Stimulated activated CD4-positive, alpha-beta T cell treated with anti-CD3 and anti-CD28 coated beads, Interleukin-15, amount 100 ng/mL, for 1 hour (primary cell): ENCODE measurements around the gene APC.
A peak's percentile ranks its signal among the peaks of the same experiment; 100 is the strongest.

Source experiments
- DNase-seq, 2 donors: peaks; one replicate each; pipeline ENCODE4 v3.0.0-alpha.2; 2020; ENCODE audit warnings: low read depth in 1 of 2, low spot score in 1 of 2

The APC gene

DNA sequence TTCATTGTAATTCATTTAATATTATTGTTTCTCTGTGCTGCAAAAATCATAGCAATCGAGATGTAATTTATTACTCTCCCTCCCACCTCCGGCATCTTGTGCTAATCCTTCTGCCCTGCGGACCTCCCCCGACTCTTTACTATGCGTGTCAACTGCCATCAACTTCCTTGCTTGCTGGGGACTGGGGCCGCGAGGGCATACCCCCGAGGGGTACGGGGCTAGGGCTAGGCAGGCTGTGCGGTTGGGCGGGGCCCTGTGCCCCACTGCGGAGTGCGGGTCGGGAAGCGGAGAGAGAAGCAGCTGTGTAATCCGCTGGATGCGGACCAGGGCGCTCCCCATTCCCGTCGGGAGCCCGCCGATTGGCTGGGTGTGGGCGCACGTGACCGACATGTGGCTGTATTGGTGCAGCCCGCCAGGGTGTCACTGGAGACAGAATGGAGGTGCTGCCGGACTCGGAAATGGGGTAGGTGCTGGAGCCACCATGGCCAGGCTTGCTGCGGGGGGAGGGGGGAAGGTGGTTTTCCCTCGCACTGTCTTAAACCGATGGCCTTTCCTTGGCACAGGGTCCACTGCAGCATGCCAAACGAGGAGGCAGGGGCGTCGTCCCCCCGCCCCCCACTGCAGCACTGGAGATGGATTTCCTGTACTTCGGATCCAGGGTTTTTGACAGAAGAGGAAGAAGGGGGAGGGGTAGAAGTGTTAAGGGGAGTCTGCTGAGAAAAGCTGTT, at the start of gene APC:
Gene APC (plus strand): TSS at position 423 of the 728 bp plus-strand sequence. CDS start 17,006 bp downstream, outside the sequence.
- peak; percentile 47 to 63 for DNase-seq

DNA sequence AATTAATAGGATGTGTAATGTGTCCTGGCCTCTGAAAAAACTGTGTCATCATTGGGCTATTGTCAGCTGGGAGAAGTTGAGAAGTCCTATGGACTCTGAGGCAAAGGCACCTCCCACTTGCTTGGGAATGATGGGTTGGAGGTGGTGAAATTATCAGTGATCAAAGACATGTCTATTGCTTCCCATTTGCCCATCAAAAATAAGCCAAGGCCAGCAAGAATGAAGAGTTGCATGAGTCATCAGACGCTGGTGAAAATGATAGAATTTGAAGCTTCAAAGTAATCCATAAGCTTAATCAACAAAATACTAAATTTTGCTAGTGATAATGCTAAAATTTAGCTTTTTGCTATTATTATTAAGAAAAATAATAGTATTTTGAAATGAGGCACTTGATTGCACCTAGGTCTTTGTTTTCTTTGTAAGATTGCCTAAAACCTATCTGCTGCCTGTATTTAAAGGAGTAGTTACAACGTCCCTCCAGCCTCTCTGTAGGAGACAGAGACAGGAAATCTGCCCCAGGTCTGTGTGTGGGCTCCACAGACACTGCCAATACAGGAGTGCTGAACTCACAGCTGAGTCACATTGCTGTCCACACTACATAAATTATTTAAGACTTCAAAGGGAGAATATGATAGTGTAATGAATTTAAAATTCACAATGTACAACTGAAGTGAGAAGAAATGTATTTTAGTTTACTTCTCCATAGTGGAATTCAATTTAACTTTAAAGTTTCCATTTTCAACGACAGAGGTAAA, 48.4 kb upstream of the APC start:
- DNase-seq: no peak

DNA sequence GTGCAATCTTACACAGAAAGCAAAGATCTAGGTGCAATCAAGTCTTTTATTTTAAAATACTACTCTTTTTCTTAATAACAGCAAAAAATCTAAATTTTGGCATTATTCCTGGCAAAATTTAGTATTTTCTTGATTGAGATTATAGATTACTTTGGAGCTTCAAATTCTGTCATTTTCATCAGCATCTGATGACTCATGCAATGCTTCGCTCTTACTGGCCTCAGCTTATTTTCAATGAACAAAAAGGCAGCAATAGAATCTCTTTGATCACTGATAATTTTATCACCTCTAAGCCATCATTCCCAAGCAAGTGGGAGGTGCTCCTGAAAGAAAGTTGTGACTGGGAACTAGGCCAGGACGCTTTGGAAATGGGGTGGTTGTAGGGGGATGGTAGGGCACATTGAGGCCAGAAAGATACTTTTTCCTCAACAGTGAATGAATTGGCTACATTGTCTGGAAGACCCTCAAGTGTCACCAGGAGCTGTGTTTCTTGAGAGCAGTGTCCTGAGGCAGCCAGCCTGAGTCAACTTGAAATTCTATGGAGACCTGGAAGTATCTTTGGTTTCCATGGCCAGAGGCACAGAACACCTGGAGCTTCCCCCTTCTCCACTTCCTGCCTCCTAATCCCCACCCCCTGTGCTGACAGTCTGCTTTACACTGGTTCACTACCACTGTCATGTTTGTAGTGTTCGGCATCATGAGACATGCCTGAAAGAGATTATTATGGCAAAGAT, 46.9 kb upstream of the APC start:
- DNase-seq: no peak

DNA sequence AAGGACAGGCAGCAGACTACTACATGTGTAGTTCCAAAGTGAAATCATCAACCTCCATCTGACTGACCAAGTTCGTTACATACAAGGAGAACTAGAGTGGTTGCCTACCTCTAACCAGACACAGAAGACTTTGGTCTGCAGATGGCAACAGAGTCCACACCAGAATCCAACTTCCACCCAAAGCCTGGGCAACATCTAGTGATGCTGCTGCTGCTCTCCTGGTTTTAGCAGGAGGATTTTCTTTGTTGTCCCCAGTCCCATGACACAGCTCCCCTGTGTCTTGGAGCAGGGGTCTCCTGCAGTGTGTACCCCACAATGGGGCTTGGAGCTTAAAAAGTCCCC, 46.4 kb upstream of the APC start:
- no peak for DNase-seq

DNA sequence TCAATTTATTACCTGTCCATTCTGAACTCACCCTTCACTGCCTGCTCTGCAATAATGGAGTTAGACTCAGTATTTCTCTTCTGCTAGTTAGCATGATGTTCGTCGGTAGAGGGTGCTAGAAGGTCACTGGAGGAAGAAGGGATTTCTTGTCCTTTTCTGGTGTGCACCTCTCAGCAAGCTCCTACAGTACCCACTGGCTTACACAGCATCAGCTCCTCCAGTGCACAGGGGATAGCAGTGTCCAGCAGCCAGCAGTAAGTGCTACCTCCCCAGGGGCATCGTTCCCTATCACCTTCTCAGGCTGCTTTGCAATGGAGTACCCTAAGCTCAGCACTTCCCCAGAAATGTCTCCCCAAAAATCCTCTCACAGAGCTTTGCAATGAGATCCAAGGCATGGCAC, 45.9 kb upstream of the APC start:
- no peak for DNase-seq

DNA sequence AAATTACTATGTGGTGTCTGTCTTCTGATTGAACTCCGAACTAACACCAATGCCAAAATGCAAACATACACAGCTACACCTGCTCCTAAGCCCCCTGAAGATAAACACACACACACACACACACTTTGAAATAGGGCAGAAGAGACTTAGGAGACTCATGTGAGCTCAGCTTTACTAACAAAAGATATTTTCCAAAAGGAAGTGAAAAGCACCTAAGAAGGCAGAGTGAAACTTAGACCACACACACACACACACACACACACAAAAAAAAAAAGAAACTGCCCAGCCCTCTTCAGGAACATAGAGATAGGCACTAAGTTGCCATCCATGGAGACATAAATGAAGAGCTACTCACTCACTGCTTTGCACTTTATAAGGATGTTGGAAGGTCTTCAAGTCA, 45.2 kb upstream of the APC start:
- no peak for DNase-seq

DNA sequence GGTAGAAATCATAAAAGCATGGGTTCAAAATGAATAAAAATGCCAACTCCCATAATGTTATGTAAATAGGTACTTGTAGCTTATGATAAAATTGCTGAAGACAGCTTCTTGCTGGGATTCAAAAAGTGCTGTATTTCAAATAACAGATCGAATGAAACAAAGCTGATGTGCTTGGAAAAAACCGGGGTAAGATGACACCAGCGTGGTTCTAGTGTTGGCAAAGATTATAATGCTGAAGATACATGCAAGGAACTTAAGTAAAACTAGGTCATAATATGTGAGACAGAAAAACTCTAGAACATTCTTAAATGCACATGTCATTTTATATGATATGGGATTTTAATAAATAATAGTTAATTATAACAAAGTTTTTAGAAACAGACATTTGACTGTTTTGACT, 44.4 kb upstream of the APC start:
- no peak for DNase-seq

DNA sequence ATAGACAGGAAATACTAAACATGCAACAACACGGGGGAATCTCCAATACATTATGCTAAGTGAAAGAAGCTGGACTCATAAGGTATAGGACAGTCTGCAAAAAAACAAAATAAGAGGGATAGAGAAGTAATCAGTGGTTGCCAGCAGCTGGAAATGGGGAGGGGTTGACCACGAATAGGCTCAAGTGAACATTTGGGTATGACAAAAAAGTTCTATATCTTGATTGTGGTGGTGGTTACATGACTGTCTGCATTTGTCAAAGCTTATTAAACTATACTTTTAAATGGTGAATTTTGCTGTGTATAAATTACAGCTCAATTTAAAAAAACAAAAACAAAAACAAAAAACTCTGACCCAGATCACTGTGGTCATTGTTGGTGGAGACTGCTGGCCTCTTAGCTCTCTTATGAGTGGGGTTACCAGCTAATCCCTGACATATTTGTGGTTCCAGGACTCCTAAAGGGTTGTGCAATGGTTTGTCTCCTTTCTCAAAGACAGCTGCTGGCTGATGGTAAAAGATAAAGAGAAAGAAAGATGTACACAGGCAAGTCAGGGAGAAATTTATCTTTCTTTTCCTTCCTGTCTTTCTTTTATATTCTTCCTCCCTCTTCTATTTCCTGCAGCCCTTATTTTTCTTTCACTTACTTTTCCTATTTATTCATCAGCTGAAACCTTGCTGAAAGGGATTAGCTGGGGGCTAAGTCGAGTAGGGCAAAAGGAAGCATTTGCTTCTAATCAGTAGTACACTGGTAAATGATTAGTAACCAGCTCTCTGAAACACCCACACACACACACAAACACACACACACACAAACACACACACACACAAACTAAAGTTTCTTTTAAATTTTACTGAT, 42.6 kb upstream of the APC start:
- DNase-seq: no peak

DNA sequence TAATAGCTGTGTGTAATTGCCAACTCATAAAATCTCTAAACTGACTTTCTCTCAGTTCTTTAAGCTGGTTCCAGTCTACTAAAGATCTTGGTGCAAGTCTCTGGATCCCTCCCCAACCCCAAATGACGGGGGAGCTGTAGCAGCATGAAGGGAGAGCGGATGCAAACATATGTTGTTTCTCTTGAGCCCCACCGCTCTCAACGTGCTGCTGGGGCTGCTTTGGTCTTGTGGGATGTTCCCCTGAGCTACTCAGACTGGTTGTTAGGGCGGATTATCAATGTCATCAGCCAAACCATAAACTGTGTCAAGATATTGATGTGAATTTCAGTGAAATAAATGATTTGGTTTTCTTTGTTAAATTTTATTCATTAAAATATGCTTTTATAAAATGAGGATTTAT, 40.9 kb upstream of the APC start:
- no peak for DNase-seq

DNA sequence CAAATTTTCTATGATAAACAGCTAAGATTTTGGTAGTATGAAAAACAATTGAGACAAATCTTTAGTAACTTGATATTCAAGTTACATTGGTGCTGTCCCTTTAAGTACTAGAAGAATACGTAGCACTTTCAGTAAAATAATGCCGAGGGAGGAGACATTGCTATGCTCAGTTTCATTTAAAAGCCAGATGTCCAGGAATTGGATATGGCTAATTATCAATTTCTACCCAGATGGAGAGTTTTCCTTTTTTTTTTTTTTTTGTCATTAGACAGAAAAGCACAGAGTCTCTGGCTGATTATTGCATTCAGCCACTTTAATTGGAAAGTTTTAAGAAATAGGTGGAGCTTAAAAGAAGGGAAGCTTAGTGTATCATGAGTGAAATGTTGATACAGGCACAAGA, 40.4 kb upstream of the APC start:
- no peak for DNase-seq

DNA sequence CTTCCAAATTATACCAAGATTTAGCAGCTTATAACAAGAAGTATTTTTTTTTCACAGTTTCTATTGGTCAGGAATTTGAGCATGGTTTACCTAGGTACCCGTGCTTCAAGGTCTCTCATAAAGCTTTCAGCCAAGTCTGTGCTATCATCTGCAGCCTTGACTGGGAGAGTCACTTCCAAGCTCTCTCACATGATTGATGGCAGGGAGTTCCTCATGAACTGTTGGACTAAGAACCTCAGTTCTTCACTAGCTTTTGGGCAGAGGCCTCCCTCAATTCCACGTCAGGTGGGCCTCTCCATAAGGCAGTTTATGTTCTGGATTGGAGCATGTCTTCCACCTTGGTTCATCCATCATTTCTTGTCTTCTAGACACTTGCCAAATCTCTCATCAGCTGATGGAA, 39.9 kb upstream of the APC start:
- DNase-seq: no peak

DNA sequence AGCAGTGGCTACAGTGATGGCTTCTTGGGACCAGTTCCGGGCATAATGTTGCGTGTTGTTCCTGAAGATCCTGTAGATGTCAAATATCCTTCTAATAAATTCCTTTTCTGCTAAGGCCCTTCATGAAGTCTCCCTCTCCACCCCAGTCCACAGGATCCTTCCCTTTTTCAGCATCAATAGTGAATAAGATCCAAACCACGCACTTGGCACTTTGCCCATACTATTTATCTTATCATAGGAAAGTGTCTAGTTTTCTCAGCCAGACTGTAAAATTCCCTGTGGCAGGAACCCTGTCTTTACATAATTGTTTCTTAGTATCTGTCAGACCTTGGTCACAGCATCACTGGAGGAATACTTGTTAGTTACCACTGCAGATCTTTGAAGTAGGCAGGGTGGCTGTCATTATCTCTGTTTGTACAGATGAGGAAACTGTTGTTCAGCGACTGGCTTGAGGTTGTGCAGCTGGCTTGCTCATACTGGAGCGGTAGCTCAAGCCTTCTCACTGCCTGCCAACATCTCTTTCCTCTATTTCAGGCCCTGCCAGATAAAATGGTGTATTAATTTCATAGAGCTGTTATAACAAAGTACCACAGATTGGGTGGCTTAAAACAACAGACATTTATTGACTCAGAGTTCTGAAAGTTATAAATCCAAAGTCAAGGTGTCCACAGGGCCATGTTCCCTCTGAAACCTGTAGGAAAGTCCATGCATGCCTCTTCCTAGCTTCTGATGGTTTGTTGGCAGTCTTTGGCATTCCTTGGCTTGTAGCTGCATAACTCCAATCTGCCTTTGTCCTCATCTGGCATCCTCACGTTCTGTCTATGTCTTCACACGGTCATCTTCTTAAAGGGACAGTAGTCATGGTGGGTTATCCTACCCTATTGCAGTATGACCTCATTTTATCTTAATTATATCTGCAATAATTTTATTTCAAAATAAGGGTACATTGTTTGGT, 33.5 kb upstream of the APC start:
- DNase-seq: no peak

DNA sequence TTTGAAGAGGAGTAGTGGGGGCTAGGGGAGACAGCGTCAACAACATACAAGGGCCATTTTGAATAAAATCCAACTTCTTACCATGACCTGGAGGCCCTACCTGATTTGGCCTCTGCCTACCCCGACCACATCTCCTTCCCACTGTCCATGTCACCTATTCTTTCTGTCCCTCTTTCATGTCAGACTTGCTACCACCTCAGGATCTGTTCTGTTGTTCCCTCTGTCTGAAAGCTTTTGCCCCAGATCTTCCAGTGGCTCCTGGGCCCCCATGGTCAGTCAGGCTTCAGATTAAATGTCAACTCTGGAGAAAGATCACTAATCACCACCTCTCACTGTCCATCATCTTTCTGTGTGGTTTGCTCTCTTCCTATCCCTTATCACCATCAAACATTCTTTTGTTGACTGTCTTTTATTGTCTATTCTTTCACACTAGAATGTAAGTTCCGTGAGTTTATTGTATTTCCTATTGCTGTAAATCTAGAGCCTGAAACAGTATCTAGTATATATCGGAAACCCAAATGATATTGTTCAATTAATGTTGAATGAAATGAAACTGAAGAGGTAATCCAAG, 31.2 kb upstream of the APC start:
- DNase-seq: no peak

DNA sequence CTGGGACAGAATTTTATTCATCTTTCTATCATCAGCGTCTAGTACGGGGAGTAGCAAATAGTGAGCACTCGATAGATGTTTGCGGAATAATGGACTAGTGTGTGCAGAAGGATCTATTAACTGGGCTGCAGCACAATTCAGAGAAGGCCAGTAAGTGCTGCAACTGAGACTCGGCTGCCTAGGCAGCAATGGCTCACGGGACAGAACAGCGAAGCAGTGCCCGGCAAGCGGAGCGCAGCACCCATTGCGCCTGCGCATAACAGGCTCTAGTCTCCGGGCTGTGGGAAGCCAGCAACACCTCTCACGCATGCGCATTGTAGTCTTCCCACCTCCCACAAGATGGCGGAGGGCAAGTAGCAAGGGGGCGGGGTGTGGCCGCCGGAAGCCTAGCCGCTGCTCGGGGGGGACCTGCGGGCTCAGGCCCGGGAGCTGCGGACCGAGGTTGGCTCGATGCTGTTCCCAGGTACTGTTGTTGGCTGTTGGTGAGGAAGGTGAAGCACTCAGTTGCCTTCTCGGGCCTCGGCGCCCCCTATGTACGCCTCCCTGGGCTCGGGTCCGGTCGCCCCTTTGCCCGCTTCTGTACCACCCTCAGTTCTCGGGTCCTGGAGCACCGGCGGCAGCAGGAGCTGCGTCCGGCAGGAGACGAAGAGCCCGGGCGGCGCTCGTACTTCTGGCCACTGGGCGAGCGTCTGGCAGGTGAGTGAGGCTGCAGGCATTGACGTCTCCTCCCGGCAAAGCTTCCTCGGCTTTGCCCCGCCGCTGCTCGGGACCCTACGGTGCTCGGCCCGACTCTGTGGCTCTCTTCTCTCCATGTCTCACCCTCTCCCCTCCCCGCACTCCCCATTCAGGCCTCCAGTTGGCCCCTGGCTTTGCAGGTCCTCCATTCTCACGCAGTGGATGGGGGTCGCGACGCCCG, 30.2 kb upstream of the APC start:
- DNase-seq: peak; percentile 84 to 93

DNA sequence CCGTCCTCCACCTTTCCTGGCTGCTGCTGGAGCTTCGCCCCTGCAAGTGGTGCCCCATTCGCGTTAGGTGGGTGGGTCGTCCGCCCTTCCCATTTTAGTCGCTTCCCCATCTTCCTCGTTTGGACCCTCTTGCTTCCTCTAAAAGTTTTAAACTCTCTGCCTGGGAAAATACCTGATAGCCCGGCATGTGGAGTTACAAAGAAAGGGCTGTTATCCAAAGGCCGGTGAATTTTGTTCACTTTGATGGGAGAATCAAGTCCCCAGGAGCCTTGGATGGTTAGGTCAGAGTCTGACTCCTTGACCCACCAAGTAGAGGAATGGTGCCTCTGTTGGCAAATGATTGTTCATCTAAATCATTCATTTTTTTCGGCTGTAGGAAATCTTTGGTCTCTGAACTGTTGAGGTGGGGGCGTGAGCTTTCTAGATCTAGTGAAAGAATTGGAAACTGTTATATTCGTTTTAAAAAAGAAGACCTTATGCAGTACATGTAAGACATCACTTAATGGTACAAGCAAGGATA, 29.5 kb upstream of the APC start:
- DNase-seq: no peak

DNA sequence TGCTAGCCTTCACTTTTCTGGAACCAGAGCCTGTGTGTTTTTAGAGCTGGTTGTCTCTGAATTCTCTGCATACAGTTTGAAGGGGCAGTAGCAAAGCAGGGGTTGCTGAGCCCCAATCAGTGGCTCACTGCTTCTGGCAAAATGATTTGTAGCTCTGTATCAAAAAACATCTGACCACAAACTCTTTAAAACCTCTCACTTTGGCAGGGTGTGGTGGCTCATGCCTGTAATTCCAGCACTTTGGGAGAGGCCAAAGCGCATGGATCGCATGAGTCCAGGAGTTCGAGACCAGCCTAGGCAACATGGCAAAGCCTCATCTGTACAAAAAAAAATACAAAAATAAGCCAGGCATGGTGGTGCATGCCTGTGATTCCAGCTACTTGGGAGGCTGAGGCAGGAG, 28.3 kb upstream of the APC start:
- no peak for DNase-seq

DNA sequence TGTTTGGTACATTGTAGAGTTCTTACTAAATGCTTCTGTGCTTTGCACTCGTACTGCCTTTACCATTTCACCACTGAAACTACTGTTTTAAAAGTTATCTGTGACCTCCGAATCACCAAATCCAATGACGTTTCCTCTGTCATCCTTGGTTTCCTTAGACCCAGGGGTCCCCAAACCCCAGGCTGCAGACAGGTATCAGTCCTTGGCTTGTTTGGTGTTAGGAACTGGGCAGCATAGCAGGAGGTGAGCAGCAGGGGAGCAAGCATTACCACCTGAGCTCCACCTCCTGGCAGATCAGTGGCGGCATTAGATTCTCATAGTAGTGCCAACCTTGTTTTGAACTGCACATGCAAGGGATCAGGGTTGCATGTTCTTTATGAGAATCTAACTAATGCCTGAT, 26.8 kb upstream of the APC start:
- no peak for DNase-seq

DNA sequence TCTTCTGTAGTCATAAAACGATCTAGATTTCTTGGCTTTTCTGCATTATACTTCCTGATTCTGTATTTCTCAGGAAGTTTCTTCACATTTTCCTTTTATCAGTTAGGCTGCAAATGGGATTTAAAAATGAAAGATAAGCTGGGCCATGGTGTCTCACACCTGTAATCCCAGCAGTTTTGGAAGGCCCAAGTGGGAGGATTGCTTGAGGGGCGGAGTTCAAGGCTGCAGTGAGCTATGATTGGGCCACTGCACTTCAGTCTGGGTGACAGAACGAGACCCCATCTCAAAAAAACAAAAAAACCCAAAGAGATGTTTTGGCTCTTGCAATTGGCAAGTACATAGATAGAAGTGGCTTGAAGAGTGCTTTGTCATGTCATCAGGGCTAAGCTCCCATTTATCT, 26.2 kb upstream of the APC start:
- DNase-seq: no peak

DNA sequence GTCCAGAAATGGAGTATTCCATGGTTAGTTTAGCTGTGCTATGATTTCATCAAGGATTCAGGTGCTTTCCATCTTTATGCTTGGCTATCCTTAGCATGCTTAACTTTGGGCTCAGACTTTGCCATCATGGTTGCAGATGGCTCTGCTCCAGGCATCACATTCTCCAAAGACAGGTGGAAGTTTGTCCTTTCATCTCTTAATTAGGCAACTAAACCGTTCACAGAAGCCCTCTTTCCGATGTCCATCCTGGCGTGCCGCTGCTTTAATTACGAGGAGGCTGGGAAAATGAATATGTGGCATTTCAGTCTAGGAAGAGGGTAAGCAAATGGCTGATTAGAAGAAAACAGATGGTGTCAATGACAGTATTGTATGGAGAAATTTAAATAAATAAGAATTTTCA, 24.5 kb upstream of the APC start:
- no peak for DNase-seq
